Lung microvascular endothelial cell (primary cell): Measurements from ENCODE around the gene MTFP1. TPM values are rescaled to one million over a fixed set of nuclear protein-coding genes. Genes with fewer than 3 reads are reported as not detected.
"Not testable (repeated sequence)": the region's sequence is repeated elsewhere in the genome, so short reads cannot be mapped to it uniquely, and the experiment has no call there.

Experiments used
- DNase-seq, 2 donors: peaks; one replicate each; pipeline versions ENCODE4 v3.0.0 to v3.0.0-alpha.2; 2010; ENCODE audit warnings: low read depth in 2 of 2
- total RNA-seq: library from RNA; depleted of rRNA; stranded (reverse); fragments of >200 nt; gene quantifications from 2 replicates; pipeline ENCODE4 v1.2.1, GENCODE V29; 2014

MTFP1 gene, protein sequence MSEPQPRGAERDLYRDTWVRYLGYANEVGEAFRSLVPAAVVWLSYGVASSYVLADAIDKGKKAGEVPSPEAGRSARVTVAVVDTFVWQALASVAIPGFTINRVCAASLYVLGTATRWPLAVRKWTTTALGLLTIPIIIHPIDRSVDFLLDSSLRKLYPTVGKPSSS
- 17.7 and 24.0 TPM in 2 replicates for total RNA-seq

DNA sequence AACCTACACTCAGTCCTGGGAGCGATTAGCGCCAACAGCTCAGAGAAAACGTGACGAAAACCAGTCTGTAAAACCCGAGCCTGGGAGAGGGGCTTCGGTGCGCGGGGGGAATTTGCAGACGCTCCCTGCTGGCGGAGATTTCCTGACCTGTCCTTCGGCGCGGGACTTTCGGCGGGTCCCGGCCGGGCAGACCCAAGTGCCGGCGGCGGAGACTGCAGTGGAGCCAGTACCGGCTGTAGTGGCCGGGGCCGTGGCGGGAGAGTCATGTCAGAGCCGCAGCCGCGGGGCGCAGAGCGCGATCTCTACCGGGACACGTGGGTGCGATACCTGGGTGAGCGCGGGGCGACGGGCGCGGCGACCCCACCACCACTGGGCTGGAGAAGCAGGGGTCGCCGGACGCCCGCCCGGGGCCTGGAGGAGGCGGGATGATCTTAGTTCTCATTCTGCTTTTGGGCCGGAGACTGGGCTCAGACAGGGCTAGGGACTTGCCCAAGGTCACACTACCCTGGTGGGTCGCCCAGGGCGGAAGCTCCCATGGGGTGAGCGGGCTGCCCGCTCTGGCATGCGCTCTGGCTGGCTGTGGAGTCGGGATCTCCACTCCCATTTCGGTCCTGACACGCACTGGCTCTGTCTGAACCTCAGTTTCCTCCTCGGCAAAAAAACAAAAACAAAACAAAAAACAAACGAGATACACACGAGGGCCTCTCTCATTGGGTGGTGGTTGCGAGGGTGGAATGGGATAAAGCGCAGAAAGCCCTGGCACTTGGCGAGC is at the start of gene MTFP1:
TSS of gene MTFP1 (plus strand) at position 153 of the 772 bp plus-strand sequence. CDS start at position 265, 112 bp downstream.
- DNase-seq = peak; percentile 70 to 73

DNA sequence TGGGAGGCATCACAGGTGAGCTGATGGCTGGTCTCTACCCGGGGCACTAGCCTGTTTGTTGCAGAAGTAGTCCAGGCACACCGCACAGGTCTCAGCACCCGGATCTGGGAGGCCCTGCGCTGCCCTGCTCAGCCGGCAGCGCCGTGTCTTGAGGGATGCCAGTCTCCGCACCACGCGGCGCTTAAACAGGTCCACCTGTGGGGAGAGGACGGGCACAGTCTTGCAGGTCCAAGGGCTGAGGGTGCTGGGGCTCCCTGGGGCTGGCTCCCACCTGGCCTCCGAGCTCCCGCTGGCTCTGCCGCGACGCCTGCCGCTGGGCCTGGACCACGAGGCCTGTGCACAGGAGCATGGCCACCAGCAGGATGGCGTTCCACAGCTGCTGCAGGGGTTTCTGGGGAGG is 45.6 kb upstream of the MTFP1 start:
- DNase-seq = no peak

DNA sequence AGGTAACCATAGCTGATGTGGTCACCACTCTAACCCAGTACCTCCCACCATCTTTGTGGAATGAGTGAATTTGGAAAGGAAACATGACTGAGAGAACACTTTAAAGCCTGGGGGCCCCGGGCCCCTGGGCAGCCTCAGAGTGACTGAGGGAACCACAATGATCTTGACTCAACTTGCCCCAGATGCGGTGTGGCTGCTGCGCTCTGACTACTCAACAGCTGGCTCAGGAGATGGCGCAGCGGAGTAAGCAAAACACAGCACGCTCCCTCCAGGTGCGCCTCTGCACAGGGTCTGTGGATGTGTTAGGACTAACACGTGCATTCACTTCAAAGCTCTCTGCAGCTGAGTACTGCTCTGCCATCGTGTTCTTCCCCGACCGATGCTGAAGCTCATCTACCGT is 44.3 kb upstream of the MTFP1 start:
- DNase-seq = no peak

DNA sequence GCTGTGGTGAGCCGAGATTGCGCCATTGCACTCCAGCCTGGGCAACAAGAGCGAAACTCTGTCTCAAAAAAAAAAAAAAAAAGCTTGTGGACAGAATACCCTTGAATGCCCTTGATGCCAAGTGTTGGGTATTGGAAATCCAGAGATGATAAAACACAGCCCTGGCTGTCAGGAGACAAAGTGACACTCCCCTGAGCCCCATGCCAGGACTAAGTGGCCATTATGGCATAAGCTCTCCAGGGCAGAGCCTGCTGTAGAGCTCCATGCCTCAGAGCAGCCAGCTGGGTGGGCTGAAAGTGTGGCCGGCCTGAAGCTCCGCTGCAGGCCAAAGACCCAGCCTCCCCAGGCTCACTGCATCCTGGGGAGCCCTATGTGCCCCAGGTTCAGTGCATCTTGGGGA is 43.2 kb upstream of the MTFP1 start:
- DNase-seq = no peak

DNA sequence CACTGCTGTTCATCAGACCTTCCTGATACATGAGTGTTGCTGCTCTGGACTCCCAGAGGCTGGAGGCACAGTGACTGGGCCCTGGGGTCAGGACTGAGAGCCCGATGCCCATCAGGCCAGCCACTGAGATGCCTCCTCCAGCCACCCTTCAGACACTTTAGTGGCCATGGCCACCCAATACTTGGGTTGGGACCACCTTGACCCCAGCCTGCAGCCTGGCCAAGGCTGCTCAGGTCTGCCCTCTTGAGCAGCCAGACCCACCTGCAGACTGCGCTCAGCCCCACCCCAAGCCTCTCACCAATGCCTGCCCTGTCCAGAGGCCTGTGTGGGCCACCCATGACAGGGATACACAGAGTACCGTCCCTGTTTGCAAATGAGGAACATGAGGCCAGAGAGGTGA is 42.5 kb upstream of the MTFP1 start:
- DNase-seq = no peak

DNA sequence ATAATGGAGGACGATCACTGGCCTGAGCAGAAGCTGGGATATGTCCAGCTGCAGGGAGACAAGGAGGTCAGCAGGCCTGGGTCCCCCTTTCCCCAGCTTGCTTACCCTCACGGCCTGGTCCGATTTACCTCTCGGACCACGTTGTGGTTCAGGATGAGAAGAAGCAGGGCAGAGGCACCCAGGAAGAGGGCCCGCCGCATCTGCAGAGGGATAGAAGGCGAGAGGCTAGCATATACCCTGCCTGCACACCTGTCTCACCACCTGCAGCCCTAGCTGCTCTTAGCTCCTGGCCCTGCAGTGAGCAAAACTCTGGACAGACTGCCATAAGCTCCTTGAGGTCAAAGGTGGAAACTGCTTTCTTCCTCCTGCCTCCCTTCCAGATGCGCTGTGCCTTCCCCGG is 39.6 kb upstream of the MTFP1 start:
- no peak for DNase-seq

DNA sequence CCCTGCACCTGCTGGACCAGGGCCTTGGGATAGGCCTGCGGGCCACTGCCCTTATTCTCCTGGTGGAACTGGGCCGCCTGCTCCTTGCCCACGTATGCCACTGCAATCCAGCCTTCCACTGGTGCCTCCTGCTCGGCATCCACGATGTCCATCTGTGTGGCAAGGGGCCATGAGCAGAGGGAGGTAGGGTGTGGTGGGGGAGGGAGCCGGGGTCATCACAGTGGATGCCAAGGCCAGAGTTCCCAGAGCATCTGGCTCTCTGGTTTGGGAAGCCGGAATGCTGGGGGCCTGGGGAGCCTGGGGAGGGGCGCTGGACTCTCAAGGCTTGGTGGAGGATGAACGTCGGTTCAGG is 39.0 kb upstream of the MTFP1 start:
- no peak for DNase-seq

DNA sequence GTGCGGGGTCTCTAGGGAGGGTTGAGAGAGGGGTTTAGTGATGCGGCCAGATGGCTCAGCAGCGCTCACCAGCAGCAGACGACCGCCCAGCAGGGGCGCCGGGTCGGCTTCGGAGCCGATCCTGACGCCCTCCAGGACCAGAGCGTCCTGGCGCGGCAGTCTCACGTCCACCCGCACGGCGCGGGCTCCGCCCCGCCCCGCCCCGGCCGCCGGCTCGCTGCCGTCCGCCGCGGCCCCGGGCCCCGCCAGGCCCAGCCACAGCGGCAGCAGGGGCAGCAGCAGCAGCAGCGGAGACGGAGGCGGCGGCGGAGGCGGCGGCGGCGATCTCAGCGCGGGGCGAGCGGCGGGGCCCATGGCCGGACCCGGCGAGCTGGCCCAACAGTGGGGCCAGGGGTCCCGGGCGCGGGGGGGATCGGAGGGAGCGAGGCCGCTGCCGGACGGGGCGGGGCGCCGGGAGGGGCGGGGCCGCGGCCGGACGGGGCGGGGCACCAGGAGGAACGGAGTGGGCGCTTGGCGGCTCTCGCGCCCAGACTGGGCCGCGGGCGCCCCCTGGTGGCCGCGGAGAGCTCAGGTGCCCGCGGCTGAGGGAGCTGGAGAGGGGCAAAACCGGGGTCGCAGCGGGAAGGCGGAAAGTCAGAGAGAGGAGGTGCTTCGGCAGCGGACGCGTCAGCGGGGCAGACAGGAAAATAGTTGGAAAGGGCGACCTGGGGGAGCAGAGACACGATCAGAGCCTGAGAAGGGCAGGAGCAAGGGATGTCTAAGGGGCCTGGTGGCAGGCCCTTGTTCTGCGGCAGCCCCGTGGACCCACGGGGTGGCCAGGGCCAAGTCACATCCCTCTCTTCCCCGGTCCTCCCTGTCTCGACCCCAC is 38.4 kb upstream of the MTFP1 start, which contains the start of gene RNF215:
TSS of gene RNF215 (minus strand) at position 452 of the 868 bp plus-strand sequence. CDS start at position 354, 98 bp downstream.
- DNase-seq = peak; percentile 77 to 88

DNA sequence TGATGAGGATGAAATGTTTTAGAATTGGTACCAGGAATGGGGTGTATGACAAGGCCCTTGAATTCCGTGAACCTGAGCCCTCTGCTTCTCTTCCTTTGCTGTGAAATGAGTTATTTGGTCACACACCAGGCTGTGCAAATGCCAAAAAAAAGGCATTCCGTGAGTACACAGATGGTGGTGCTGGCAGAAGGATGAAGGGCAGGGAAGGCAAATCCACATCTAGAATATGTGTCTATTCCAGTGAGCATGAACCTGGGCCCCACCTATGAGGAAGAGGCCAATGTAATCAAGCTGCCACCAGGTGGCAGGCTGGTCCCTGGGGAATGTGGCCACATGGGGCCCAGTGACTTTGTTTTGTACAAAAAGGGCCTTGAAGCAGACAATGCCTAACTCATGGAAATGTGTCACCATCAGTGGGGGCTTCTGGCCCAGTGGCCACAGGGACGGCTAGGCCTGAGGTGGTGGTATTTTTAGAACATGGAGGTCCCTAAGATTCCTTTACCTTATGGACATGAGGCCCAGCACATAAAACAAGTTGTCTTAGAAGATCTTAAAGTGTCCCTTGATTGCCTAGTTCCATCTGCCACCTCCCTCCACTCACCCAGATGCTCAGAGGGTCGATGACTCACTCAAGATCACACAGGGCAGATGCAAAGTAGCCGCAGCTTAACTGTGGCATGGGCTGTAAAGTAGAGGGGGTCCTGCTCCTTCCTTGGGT is 34.4 kb upstream of the MTFP1 start:
- DNase-seq = peak; percentile 85 to 93

DNA sequence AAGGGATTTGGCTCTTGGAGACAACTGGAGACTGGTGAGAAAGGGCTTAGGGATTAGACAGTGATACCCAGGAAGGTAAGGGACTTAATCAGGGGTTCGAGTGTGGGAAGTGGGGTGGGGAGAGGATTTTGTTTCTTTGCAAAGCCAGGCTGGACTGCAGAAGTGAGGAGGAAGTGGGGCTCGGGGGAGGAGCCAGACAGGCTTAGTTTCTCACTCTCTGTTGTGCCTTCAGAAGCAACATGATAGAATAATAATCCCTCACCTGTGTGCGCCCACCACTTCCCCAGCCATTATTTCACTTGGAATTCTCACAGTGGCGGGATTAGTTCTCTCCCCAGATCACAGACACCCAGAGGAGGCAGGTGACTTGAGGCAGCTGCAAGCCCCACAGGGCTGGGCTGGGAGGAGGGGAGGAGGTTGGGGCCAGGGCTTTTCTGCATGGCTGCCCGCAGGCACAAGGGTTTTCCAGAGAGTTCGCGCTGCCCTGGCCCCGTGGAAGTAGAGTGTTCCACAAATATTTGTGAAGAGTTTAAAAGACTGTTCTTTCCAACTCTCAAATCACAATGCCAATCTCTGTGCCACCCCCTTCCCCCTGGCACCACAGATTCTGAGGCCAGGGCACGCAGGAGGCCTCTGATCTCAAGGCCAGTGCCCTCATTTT is 32.8 kb upstream of the MTFP1 start:
- no peak for DNase-seq

DNA sequence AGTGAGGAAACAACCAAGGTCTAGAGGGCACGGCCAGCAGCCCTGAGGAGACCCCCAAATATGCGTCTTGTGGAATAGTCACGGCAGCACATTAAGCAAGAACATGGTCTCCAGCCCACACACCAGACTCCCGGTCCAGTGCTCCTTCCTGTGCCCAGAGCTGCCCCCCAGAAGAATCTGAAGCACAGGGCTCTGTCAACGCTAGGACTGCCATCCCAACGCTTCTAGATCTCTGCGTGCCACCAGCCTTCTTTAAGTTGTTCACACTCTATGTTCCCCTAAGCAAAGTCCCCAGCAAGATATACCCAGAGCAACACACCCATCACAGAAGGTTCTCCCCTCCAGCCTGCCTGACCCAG is 32.3 kb upstream of the MTFP1 start:
- no peak for DNase-seq

DNA sequence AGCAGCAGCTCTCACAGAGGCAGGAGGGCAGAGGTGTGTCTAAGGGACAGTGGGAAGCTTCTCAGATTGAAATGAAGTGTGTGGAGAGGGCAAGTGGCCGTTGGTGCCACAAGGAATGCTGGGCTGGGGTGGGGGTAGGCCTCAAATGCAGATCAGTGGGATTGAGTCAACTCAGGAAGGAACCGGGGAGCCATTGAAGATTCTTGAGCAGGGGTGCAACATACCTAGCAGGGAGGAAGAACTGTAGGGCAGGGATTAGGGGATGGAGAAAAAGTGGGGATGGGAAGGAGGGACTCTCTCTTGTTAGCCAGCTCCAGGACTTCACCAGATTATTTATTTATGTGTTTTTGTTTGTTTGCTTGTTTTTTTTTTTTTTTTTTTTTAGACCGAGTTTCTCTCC is 31.7 kb upstream of the MTFP1 start:
- no peak for DNase-seq

DNA sequence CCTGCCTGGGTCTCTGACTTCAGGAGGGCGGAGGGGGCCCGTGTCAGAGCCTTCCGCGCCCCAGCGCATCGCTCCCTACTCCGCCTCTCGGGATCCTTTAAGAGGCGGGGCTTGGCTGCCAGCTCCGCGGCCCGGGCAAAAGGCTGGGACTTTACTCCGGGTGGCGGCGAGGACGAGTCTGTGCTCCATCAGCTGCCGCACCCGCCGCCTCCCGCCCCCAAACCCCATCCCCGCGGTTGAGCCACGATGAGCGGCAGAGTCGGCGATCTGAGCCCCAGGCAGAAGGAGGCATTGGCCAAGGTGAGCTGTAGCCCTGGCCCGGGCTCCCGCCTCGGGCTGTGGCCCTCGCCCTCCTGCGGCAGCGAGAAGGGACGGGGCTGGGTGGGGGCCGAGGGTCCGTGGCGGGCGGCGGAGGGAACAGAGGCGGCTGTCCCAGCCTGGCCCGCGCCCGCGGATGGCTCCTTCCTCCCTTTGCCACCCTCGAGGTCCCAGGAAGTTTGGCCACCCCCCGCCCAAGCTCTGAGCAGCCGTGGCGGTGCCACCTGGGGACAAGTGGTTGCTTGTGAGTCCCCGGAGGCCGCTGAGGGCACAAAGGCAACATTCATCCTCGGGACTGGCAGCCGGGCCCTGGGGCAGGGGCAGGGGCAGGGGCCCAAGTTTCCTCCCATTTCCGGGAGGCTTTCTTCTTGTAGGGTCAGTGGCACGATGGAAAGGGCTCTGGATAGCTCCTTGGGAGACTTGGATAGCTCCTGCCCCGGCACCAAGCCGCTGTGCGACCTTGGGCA is 28.5 kb upstream of the MTFP1 start, which contains the start of gene SEC14L2:
TSS of gene SEC14L2 (plus strand) at position 148 of the 785 bp plus-strand sequence. CDS start at position 247, 99 bp downstream.
- DNase-seq = peak; percentile 58

DNA sequence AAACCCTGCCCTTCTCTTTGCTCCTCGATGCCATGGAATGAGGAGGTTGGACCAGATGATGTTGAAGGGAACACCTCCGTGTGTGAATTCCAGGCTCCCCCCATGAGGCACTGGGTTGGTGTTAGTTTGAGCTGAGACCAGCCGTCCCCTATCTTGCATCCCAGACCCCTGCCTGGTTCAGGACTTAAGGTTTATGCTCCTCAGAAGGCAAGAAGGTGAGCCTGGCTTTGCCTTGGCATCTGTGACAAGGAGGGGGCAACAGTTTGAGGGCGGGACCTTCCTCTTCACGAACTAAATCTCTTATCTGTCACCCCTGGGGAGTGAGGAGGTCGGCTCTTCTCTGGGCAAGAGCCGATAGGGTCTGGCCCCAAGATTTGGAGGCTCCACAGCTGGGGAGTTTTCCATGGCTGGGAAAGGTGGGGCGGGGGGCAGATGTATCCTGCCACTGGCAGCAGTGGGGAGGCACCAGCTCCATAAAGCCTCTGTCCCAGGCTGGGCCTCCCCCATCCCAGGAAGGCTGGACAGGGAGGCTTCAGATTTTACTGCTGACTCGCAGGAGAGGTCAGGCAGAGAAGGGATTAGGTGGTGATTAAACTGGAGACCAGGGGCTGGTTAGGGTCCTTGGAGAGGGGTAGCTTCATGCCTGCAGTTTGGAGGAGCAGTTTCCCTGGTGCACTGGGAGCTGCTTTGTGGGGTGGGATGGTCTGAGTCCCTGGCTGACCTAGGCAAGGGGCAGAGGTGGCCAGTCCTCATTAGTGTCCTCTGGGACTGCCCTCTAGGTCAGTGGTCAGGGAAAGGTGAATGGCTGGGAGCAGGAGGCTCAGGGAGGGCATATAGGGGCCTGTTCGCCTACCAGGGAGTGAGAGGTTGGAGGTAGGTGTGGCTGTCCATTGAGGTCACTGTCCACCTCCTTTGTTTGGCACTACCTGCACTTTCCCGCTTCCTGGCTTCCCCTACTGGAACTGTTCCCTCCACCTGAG is 27.6 kb upstream of the MTFP1 start:
- DNase-seq = no peak

DNA sequence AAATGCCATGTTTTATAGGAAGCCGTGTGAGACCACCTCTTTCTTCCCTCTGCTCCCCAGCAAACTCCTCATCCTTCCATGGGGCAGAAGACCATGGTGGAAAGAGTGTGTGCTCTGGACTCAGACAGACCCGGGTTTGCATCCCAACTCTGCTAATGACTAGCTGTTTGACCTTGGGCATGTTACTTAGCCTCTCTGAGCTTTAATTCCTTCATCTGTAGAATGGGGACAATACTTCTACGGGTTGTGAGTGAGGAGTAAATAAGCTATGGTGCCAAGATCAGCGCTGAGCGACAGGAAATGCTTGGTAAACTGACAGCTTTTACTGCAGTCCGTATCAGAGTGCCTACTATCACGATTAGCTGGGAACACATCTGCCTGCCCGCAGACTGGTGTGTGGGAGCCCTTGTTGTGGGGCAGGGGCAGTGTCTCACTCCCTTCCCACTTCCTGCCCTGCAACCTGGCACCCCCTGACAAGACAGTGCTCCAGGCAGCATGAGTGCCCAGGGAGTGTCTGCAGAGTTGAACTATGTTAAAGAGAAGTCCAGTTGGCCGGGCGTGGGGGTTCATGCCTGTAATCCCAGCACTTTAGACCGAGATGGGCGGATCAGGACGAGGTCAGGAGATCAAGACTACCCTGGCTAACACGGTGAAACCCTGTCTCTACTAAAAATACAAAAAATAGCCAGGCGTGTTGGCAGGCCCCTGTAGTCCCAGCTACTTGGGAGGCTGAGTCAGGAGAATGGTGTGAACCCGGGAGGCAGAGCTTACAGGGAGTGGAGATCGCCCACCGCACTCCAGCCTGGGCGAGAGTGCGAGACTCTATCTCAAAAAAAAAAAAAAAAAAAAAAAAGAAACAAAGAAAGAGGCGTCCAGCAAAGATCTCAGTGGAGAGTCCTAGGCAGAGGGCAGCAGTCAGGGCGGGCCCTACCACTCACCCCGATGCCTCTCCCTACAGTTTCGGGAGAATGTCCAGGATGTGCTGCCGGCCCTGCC is 26.6 kb upstream of the MTFP1 start:
- no peak for DNase-seq

DNA sequence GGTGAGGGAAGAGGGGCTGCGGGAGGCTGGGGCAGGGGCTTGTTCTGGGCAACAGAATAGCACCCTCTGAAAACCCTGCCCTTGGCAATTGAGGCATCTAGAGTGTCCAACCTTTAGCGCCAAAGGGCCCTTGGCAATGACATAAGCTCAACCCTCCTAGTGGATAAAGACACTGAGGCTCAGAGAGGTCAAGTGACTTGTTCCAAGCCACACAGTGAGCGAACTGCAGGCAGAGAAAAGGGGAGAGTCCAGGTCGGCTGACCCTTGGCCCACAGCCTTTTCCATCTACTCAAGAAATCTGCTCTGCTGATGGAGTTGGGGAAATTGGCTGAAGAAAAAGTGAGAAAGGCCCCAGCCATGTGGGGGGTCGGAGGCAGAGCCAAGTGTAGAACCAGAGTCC is 25.9 kb upstream of the MTFP1 start:
- no peak for DNase-seq

DNA sequence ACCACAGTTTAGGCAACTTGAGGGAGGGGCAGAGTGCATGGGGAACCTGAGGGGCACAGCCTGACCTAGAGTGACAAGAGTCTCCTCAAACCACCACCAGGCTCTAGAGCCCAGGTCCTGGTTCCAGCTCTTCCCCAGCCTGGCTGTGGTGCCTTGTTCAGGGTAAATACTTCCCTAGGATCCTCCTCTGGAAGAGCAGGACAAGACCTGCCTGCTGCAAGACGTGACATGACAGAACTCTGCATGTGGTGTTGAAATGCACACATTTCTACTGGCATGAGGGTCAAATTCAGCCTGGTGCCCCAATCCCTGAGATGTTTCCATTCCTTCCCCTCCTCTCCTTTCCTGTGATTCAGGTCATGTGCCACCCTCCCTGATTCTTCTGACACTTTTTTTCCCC is 25.4 kb upstream of the MTFP1 start:
- DNase-seq = no peak

DNA sequence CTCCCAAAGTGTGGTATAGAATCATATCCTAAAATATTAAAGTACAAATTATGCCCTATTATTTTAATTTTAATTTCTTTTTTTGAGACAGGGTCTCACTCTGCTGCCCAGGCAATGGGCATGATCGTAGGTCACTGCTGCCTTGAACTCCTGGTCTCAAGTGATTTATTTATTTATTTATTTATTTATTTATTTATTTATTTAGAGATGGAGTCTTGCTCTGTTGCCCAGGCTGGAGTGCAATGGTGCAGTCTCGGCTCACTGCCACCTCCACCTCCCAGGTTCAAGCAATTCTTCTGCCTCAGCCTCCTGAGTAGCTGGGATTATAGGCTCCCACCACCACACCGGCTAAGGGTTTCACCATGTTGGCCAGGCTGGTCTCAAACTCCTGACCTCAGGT is 24.5 kb upstream of the MTFP1 start:
- DNase-seq = not testable (repeated sequence)
